ENCODE results near the gene CPEB4. TPM values are rescaled to one million over a fixed set of nuclear protein-coding genes. Genes with fewer than 3 reads are reported as not detected.

Gene CPEB4
- total RNA-seq, 1 experiment from 2014 or later: 8.7 TPM

GRCh38 chr5:173920024-173920753 is 32.0 kb downstream of the CPEB4 start:
- H3K79me1 ChIP-seq (ENCODE audit: insufficient read depth, low read depth, low read length, poor library complexity, severe bottlenecking): no peaks in the 10 kb centered on the region
- Mint-ChIP-seq H3K4me3 (no peak overlapping the region), H3K9me3 (no peaks in the 10 kb centered on the region), H3K27ac (no peak overlapping the region), H3K4me1 (peaks cover 33 to 47% of the 10 kb centered on the region in 2 experiments), H3K36me3 (ENCODE audit: insufficient read depth in 1 of 3, low read depth in 3 of 3) (no peaks in the 10 kb centered on the region), H3K27me3 (ENCODE audit: low read depth) (no peaks in the 10 kb centered on the region)
- no peak overlapping the region for H3K18ac ChIP-seq (ENCODE audit: insufficient read length, low read depth, low read length)
- H3K4me1 ChIP-seq (ENCODE audit: insufficient read depth, low read length): peaks cover 8% of the 10 kb centered on the region; the same call in 1 of the 2 replicates
- H3K56ac ChIP-seq (ENCODE audit: insufficient read length, low read depth, low read length): no peak overlapping the region
- H3K4me2 ChIP-seq (ENCODE audit: insufficient read depth, insufficient read length, low read length): no peak overlapping the region
- H3K23ac ChIP-seq (ENCODE audit: insufficient read length, low read depth, low read length): no peak overlapping the region
- H3K4ac ChIP-seq (ENCODE audit: low read depth, low read length): no peak overlapping the region
- H2AFZ ChIP-seq (ENCODE audit: low read length): no peak overlapping the region
- no peak overlapping the region for H3K9ac ChIP-seq (ENCODE audit: extremely low read depth, insufficient read length, low read length)
- H2BK15ac ChIP-seq (ENCODE audit: low read depth, low read length): no peak overlapping the region
- H4K8ac ChIP-seq (replicated peaks; ENCODE audit: insufficient read length, low read depth, low read length): no peak overlapping the region
- no peak overlapping the region for H3T11ph ChIP-seq (ENCODE audit: low read length)
- H4K20me1 ChIP-seq (ENCODE audit: control insufficient read depth, insufficient read depth, insufficient read length): no peaks in the 10 kb centered on the region
- H3K27ac ChIP-seq (ENCODE audit: insufficient read length, low read depth, low read length): no peak overlapping the region
- no peaks in the 10 kb centered on the region for H3K23me2 ChIP-seq (ENCODE audit: insufficient read length, low read depth, low read length, poor library complexity, severe bottlenecking)
- no peak overlapping the region for H2BK120ac ChIP-seq (ENCODE audit: low read depth, low read length, poor library complexity, severe bottlenecking)
- H2BK5ac ChIP-seq (ENCODE audit: insufficient read length, low read length): no peak overlapping the region
- no peak for TF ChIP-seq CTCF (conservative IDR thresholded peaks at IDR 0.05)
- no peaks in the 10 kb centered on the region for H3K9me3 ChIP-seq (ENCODE audit: control insufficient read depth, low read depth, low read length)
- H3K27me3 ChIP-seq (ENCODE audit: insufficient read depth, low read length): no peaks in the 10 kb centered on the region
- H4K5ac ChIP-seq (ENCODE audit: insufficient read length, low read depth, low read length): no peak overlapping the region
- no peak overlapping the region for H2BK20ac ChIP-seq (ENCODE audit: low read depth, low read length, poor library complexity, severe bottlenecking)
- no peak overlapping the region for H2BK12ac ChIP-seq (ENCODE audit: insufficient read length, low read depth, low read length)
- no peaks in the 10 kb centered on the region; the same call in 1 of the 2 replicates for H3K79me2 ChIP-seq (ENCODE audit: insufficient read depth, low read length)
- no CpG with 5 or more reads among the region's 3 CpGs for WGBS (ENCODE audit: extremely low coverage, insufficient read length, low lambda C conversion rate)
- DNase-seq: no peak
- H3K14ac ChIP-seq (ENCODE audit: insufficient read depth, low read length): no peak overlapping the region
- no peak overlapping the region for H2AK5ac ChIP-seq (ENCODE audit: insufficient read length, low read length)
- H4K91ac ChIP-seq (ENCODE audit: insufficient read length, low read depth, low read length): no peak overlapping the region

Measured in H9 (cell line).